Activated T-cell treated with anti-CD3 and anti-CD28 coated beads for 1 hour (primary cell): ENCODE results near the gene NAA60.

Experiments used
- DNase-seq: peaks from one replicate; pipeline ENCODE4 v3.0.0-alpha.2; 2020; ENCODE audit warnings: low read depth

The NAA60 gene

DNA sequence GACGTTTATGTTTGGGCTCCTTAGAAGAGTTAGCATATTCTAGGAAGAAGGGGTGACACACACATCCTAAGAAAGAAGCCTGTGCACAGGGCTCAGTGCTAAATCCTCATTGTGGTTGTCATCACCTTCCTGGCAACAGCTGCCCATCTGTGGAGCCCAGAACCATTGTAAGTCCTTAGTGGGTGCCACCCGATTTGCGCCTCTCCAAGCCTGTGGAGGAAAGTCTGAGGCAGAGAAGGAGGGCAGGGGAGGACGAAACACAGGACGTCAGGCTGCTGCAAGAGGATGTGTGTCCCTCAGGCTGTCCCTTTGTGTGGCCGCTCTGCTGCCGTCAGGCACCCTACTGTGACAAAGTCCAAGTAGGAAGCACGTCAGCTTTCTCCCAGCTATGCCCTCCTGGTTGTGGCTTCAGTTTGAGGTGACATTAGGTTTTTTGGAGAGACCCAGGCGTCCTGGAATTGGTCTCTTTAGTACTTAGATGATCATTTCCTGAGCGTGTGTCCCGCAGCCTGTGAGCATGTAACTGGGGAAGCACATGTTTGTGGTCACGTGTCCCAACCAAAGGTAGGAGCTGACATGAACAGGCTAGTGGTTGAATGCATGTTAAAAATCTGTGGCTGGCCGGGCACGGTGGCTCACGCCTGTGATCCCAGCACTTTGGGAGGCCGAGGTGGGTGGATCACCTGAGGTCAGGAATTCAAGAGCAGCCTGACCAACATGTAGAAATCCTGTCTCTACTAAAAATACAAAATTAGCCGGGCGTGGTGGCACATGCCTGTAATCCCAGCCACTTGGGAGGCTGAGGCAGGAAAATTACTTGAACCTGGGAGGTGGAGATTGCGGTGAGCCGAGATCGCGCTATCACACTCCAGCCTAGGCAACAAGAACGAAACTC lies 68.1 kb downstream of the NAA60 start:
- no peak for DNase-seq

DNA sequence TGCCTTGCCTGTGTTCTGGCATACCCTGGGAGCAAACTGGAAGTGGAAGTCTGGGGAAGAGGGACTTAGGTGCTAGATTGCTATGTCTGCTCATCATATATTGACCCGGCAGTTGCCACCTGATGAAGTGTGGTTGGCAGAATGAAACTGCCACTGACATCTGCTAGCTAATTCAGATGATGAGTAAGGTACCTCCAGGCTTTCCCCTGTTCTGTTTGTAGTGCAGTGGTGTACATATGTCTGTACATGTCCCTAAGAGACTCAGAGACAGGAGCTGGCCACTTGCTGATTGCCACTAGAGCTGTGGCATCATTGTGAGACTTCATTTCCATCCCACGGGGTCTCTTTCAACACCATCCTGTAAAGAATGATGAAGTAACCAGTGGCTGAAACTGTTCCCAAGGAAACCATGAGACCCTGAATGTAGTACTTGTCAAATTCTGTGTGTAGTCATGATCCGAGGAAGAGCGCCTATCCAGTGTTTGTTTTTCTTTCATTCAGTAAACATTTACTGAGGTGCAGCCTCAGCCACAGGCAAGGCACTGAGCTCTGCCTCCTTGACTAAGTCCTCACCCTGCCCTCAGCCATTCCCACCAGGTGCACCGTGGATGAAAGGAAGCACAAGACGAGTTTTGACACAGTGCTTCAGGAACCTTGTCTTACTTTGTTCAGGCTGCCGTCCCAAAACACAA lies 70.6 kb downstream of the NAA60 start:
- no peak for DNase-seq

DNA sequence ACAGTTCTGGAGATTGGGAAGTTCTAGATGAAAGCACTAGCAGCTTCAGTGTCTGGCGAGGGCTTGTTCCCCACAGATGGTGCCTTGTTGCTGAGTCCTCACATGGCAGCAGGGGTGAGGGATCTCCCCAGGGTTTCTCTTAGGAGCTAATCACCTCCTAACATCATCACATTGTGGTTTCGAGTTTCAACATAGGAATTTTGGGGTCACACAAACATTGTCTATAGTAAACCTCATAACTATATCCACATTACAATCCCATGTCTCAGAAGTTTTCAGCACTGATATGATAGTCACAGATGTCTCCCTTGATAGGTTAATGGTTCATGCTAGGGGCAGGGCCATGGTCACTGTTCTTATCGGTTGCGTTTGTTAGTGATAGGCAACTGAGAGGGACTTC lies 71.1 kb downstream of the NAA60 start:
- no peak for DNase-seq

DNA sequence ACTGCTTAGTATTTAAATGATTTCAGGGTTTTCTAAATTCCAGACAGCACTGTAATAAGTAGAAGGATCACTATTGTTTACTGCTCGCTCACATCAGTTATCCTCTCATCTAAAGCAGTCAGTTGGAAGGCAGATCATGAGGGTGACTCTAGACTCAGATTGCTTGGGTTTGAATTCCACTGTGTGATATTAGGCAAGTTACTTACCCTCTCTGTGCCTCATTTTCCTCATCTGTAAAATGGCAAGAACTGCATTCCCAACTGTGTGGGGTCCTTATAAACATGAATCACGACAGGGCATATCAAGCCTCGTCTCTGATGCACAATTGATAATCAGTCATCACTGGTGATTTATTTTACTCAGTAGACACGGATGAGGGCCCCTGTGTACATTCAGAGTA lies 72.4 kb downstream of the NAA60 start:
- DNase-seq, result no peak

DNA sequence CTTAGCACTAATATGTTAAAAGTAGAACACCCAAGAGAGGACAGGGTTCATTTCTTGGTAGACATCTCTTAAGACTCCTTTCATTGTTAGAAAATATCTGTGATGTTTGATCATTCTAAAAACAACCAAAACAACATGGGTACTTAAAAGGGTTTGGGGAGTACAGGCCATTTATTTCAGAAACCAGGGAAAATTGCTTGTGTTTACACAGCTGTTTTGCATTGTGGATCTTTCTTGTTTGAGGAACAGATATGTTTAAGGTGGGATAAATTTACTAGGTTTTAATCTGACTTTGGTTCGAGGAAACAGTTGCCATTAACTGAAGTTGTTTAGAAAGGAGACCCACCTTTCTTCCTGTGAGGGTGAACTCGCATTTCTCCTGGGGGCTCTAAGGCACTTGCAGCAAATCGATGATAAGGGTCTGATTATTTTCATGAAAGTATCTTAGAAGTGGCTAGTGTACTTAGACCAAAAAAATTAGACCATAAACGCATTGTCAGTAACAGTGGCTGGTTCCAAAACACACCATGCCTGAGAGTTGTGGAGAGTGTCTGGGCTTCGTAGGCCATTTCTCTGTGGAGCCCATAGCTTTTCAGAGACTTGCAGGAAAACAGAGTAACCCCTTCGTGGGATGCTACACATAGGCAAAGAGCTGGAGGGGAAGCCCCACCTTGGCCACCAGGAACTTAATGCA lies 75.0 kb downstream of the NAA60 start:
- no peak for DNase-seq

DNA sequence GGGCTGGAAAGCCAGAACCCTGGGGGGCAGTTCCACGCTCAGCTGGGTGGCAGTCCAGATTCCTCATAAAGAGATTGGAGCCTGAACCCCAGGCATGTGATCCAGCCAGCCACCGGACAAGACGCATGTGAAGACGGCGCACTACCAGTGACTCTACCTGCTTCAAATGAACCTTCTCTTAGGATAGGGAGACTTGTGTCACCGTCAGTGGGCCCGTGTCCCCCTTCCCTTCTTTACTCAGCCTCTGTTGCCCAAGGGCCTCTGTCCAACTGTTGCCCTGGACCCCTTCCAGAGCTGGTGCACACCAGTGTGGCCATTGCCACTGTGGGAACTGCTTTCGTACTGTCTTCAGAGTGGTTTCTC lies 75.5 kb downstream of the NAA60 start:
- no peak for DNase-seq

DNA sequence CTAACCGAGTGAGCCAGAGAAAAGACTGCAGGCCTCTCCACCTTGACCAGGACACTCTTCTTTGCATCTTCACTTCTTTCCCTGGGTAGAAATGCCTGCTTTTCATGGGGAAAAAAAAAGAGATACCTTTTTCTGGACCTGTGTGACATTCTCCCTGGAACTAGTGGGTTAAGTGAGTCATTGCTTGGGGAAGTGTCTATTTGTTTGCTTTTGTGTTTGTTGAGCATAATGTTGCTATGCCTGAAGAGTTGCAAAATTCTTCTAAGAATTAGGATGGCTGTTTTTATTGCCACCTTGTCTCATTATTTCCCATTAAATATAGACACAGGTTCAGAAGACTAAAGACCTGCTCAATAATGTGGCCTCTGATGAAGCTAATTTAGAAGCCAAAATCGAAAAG lies 76.1 kb downstream of the NAA60 start:
- no peak for DNase-seq

DNA sequence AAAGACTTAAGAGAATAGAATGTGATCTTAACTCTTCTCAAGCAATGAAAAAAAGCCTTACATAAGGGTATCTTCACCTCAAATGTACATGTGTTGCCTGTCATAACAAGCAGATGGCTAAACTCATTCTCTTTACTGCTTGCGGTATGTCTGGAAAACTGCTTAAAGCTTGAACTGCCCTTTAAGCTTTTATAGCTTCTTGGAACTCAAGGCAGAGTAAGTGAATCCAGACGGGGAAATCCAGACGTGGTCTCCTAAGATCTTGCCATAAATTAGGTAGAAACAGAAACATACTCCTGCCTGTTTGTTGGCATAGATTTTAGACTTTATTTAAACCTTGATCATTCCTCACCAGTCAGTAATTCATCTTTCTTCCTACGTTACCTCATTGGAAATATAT lies 76.9 kb downstream of the NAA60 start:
- no peak for DNase-seq

DNA sequence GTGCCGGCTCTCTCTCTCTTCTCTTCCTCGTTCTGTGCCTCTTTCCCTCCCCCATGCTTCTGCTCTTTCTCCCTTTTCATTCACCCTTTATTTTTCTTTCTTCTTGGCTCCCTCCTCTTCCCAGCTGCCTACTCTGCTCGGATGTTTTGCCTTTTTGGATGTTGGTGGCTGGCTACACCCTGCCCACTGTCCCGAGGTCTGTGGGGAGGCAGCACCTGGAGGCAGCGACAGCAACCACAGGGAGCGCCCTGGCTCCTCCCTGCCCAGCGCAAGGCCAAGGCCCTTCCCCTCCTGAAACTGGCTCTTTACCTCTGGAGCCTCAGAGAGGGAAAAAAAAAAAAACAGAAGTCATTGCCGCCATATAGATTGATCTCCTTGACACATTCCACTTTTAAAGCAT lies 77.4 kb downstream of the NAA60 start:
- DNase-seq, result no peak

DNA sequence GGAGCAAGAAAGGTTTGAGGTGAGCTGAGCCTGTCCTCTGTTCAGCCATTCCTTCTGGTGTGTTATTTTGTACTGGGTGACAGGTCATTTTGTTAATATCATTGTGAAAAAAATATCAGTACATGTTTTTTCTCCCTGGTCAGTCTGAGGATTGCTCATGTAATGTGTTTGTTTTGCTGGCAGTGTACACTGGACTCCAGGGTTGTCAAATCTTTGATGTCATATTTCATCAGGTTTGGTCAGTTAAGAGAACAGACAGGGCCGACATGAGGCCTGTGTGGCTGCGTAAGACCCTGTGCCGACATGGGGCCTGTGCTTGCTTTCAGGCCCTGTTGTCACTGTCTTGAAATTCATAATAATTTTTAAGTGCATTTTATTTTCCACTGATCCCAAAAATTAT lies 79.8 kb downstream of the NAA60 start:
- DNase-seq, result no peak

DNA sequence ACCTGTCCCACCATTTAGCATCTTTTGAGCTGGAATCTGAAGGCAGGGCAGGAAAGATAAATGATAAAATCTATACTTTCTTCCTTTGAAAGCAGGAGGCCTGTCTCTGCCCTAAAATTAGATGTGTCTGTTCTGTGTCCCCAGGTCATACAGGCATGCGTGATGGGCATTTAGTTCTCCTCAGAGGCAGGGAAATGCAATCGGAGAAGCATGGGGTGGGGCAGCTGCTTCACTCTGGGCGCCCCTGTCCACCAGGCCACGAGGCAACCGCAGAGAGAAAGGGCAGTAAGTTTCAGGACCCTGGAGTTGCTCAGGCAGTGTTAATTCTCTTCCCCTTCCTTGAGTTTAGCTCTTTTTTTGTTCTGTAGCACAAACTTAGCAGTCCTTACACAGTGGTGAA lies 82.5 kb downstream of the NAA60 start:
- DNase-seq, result no peak

DNA sequence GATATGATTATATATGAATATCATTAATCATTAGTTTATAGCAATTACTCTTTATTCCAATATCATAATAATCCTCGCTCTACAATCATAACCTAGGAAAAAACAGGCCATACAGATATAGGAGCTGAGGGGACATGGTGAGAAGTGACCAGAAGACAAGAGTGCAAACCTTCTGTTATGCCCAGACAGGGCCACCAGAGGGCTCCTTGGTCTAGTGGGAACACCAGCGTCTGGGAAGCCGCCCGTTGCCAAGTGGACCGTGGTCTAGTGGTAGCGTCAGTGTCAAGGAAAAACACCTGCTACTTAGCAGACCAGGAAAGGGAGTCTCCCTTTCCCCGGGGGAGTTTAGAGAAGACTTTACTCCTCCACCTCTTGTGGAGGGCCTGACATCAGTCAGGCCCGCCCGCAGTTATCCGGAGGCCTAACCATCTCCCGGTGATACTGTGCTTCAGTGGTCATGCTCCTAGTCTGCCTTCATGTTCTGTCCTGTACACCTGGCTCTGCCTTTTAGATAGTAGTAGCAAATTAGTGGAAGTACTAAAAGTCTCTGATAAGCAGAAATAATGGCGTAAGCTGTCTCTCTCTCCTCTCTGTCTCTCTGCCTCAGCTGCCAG lies 83.8 kb downstream of the NAA60 start:
- DNase-seq, result peak; percentile 36

DNA sequence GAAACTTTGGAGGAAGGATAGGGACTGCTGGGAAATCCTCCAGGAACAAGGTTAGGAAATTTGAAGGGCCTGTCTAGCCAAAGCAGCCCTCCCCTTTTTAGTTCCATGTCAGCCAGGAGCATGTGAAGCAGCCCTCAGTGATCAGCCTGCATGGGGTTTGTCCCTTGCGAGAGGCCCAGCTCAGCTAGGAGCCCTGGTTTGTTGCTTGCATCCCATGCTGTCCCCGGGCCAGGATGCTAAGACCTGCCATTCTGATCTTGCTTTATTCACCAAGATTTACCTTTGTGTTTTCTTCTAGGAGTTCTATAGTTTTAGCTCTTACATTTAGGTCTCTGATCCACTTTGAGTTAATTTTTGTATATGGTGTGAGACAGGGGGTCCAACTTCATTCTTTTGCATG lies 84.9 kb downstream of the NAA60 start:
- DNase-seq, result no peak

DNA sequence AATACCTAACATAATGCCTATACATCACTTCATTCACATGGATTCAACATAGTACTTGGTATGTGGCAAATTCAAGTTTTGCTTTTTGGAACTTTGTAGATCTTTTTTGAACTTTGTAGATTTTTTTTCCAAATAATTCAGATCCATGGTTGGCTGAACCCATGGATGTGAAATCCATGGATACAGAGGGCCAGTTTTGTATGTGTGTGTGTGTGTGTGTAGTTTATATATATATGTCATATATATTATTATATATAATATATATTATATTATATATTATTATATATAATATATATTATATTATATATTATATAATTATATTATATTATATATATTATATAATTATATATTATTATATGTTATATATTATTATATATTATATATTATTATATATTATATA lies 85.7 kb downstream of the NAA60 start:
- no peak for DNase-seq

DNA sequence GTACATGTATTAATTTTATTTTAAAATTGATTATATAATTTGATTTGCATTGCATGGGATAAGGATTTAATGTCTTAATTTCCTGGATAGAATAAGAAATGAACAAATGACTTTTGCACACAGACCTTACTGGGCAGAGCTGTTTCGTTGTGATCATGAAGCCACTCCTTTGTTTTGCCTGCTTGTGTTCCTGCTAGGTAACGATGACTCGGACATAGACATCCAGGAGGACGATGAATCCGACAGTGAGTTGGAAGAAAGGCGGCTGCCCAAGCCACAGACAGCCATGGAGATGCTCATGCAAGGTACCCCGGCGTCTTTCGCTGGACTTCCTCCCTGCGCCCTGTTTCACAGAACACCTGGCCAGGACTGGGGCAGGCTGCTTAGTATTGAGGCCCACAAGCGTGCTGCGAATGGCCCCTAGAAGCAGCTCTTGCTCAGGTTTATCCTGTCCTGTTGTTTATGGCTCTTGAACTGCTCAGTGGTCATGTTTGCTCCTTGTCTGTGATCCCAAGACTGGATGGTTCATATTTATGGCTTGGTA lies 87.0 kb downstream of the NAA60 start:
- DNase-seq, result no peak

DNA sequence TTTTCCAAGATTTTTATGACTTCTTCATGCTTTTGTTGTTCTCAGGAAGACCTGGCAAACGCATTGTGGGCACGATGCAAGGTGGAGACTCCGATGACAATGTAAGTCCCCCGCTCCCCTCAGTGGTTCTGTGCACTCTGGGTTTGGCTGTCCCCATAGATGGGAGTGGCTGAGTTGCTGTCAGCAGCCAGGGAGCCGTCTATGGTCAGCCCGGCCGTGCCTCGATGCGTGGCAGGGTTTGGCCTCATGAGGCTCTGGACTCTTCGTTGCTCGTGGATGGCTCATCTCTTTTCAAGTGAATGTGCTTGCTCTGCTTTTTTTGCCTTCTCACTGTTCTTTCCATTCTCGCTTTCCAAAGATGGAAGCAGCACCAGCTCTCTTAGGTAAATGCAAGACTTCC lies 89.3 kb downstream of the NAA60 start:
- DNase-seq, result no peak

DNA sequence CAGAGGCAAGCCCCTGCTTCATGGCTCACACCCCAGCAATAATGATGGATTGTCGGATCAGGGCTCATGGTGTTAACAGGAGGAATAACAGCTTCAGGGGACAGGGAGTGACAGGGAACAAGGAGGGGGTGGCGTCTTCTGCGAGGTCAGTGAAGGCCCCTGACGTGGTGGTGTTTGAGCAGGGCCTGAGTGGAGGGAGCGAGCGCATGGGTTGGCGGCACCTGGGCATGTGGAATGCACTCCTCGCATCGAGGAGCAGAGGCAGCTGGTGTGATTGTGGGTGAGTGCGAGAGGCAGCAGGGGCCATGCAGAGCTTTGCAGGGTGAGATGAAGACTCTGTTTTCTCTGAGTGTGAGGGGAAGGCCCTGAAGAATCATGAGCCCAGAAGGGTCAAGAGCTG lies 90.6 kb downstream of the NAA60 start:
- no peak for DNase-seq

DNA sequence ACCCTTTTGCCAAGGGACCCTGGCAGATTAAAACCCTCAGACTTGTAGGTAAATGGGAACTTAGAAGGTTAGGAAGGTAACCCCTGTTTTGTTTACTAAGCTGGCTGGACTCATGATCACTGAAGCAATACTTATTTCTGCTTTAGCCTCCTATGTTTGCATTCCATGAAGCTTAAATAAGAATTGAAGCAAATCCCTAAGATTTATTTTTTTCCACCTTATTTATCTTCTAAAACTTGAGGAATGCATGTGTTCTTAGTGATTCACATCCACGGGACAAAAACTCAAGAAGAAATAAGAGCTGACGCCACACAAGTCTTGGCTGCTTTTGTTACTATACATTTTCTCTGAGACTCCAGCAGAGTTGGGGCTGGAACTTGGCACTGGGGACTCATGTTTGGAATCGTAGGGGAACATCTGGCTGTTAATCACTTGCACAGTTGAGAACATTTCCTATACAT lies 92.8 kb downstream of the NAA60 start:
- no peak for DNase-seq
